HG02571 (cell line): Measurements from ENCODE around the gene SLC15A4.
"Not testable (repeated sequence)": the region's sequence is repeated elsewhere in the genome, so short reads cannot be mapped to it uniquely, and the experiment has no call there.

Experiments used
- ATAC-seq: cut with Tn5 transposase; IDR thresholded peaks from one replicate; pipeline ENCODE4 v1.9.1; 2021; ENCODE audit warnings: mild to moderate bottlenecking, moderate library complexity; ENCODE audit not compliant: unreplicated experiment

SLC15A4 gene

DNA sequence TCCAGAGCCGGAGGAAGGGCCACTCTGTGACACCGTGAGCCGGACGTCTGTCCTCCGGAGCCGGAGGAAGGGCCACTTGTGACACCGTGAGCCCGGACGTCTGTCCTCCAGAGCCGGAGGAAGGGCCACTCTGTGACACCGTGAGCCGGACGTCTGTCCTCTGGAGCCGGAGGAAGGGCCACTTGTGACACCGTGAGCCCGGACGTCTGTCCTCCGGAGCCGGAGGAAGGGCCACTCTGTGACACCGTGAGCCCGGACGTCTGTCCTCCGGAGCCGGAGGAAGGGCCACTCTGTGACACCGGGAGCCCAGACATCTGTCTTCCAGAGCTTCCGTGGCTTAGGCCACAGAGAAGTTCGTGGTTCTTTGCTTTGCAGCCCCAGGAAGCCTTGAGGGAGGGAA is 22.9 kb upstream of the SLC15A4 start:
- not testable (repeated sequence) for ATAC-seq

DNA sequence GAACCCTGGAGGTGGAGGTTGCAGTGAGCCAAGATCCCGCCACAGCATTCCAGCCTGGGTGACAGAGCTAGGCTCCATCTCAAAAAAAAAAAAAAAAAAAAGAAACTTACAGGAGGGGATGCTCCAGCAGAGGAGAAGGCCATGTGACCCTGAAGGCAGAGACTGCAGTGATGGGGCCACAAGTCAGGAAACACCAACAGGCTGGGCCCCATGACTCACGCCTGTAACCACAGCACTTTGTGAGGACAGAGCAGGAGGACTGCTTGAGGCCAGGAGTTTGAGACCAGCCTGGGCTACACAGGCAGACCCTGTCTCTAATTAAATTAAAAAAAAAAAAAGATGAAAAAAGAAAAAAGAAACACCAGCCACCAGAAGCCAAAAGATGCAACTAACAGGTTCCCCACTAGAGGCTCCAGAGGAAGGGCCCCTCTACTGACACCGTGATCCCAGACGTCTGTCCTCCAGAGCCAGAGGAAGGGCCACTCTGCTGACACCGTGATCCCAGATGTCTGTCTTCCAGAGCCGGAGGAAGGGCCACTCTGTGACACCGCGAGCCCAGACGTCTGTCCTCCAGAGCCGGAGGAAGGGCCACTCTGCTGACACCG is 20.4 kb upstream of the SLC15A4 start:
- ATAC-seq = no peak

DNA sequence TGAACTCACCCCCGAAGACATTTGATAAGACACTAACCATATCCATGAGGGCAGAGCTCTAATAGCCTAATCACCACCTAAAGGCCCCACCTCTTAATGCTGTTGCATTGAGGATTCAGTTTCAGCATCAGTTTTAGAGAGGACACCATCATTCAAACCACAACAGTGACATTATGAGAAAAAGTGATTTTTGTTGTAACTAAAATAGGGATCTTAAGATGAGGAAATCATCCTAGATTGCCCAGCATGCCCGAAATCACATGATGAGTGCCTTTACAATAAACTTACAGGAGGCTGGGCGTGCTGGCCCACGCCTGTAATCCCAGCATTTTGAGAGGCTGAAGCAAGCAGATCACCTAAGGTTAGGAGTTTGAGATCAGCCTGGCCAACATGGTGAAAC is 19.8 kb upstream of the SLC15A4 start:
- ATAC-seq = no peak

DNA sequence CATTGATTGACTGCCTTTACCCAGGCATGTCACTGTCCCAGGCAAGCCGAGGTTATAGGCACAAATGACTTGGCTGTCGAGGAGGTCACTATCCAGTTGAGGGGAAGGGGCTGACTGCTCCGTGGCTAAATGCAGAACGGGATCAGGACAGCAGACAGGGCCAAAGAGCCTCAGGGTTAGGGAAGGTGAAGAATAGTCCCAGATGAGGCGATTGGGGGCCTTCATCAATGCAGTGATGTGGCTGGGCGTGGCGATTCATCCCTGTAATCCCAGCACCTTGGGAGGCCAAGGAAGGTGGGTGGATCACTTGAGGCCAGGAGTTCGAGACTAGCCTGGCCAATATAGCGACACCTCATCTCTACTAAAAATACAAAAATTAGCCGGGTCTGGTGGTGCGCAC is 18.8 kb upstream of the SLC15A4 start:
- no peak for ATAC-seq

DNA sequence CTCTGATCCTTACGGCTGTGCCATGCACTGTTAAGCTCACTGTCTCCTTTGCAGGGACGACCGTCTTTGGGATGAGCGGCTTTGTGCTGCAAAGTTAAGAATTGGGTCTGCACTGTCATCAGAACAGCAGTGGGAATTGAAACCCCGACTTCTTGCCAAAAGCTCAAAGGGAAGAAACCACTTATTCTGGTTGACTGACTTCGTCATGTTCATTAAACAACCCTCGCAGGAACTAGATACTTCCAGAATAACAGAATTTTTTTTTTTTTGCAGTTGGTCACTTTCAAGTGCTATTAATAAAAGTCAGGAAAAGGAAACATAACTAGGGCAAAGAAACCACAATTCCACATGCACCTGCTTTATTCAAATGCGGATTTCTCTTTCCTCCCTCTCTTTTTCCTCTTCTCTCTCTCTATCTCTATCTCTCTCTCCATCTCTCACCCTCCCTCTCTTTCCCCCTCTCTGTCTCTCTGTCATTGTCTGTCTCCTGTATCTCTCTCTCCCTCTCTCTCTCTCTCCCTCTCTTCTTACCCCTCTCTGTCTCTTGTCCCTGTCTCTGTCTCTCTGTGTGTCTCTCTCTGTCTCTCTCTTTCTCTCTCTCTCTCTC is 17.2 kb upstream of the SLC15A4 start:
- peak; percentile 44 for ATAC-seq

DNA sequence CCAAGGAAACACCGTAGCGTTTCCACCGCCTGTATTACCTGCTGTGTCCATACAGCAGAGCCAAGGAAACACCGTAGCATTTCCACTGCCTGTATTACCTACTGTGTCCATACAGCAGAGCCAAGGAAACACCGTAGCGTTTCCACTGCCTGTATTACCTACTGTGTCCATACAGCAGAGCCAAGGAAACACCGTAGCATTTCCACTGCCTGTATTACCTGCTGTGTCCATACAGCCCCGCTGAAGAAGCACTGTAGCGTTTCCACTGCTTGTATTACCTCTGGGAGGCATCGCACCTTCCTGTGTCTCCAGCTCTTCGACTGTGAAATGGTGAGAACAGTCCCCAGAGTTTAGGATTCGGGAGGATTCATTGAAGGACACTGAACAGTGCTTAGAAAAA is 16.1 kb upstream of the SLC15A4 start:
- not testable (repeated sequence) for ATAC-seq

DNA sequence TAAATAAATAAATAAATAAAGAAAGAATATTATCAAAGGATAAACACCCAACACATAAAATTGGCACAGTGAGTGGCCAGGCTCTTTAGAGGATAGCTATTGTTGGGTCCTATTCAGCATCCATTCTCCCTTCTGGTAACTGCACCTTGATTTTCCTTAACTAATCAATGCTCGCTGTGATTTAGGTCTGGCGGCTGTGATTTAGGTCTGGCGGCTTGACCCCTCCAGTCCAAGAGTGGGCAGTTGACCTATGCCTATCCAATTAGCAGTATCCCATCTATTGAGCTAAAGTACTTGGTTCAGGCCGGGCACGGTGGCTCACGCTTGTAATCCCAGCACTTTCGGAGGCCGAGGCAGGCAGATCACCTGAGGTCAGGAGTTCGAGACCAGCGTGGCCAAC is 9.7 kb upstream of the SLC15A4 start:
- no peak for ATAC-seq

DNA sequence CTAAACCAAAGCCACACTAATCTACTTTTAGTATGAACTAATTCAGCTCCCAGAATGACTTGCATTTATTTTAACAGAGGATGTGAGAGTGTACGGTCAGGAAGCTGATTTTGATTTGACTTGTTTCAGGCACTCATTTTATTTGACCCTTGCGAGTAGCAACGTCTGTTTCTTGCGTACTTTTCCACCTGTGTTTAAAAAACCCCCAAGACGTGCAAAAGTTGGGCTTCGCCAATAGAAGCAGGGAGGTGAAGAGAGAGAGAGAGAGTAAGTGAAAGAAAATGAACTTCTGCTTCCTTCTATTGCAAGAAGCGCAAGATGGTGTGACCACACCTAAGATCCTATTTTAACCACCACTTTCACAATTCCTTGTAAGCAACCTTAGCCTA is 6.7 kb upstream of the SLC15A4 start:
- ATAC-seq = peak; percentile 33

DNA sequence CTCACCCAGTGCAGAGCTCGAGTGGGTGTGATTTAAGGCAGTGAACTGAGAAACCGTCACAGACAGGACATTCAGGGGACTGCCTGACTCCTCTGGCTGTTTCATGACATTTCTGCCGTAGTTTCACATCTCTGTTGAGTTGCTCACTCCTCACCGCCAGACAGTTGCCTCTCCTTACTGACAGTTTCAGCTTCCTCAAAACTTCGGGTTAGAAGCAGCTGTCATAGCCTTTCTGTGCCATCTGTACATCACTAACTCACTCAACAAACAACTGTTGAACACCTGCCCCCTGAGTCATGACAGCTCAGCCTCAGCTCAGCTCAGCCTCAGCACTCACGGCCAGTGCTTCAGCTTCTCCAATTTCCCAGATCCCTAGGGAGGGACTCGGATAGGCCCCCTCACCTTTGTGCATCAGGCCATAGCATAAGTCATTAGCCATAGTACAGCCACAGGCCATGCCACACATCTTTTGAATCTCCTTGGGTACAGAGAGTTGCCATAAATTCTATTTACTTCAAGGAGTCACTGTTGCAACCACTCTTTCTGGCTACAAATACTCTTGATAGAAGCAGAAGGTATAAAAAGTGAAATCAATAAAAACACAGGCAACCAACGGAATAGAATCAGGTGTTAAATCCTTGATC is 6.2 kb upstream of the SLC15A4 start:
- ATAC-seq = peak; percentile 95

DNA sequence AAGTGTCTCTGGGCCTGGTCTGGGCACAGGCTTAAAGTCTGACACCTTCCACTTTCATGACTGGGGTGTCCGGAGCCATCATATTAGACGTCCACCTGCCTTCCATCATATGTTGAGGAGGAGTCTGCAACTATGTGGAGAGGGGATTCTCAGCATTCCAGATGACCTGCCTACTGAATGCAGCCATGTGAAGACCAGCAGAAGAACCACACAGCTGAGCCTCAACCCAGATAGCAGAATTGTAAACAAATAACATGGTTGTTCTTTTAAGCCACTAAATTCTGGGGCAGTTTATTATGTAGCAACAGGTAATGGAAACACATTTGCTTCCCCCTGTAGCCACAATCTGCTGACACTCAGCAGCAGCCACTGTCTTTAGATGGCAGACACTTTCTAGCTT is 4.0 kb upstream of the SLC15A4 start:
- ATAC-seq = no peak

DNA sequence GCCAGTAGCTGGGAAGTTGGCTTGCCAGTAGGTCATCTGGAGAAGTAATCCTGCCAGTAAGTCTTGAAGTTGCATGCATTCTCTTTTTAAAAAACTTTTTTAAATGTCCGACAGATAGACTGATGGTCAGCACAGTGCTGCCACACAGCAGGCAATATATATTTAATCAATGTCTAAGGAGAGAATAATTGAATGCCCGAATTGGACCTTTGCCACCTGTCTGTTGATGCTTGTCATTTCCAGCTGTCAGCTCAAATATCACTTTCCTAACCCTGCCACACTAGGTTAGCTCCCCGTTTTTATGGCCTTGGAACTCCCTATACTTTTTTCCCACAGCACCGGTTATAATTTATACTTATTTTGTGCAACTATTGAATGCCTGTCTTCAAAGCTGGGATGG is 2.1 kb upstream of the SLC15A4 start:
- no peak for ATAC-seq

DNA sequence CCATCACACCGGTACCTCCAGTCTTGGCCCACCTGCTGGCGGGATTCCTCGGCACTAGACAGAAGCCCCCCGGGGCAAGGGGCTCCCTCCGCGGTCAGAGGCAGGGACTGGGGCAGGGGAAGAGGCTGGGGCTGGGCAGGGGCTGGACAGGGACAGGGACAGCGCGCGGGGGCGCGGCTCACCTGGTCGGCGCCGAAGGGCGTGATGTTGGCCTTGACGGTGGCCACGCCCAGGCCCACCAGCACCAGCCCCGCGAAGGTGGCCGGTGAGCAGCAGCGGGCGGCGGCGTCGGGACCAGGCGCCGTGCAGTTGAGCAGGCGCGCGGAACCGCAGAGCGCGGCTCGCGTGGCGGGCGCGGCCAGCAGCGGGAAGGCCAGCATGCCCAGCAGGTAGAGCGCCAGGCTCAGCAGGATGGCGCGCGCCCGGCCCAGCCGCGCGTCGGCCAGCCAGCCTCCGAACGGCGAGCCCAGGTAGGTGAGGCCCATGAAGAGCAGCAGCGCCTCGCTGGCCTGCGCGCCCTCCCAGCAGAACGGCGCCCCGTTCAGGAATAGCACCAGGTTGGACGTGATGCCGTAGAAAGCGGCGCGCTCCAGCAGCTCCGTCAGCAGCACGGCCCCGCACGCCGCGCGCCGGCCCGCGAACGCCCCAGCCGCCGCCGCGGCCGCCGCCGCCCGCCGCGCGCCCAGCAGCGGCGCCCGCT is 392 bp downstream of the SLC15A4 start:
- peak; percentile 13 for ATAC-seq

DNA sequence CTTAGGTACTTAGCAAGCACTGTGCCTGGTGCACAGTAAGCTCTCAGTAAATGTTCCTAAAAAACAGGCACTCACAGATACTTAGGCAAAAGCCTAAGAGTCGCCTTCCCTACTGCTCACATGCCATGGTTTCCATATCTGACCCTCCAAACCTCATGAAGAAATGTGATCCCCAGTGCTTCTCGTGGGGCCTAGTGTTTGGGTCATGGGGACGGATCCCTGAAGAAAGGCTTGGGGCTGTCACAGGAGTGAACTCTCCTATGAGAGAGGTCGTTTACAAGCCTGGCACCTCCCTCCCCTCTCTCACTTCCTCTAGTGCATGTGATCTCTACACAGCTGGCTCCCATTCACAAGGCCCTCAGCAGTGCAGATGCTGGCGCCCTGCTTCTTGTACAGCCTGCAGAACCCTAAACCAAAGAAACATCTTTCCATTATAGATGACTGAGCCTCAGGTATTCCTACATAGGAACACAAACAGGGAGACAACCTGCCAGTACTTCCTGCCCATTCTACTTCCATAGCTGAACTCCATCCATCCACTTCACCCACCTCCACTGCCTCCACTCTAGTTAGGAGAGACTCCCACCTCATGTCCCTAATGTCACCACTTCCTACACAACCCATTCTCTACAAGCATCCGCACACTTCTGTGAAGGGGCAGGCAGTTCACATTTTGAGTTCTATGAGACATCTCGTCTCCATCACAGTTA is 2.9 kb downstream of the SLC15A4 start:
- ATAC-seq = peak; percentile 53

DNA sequence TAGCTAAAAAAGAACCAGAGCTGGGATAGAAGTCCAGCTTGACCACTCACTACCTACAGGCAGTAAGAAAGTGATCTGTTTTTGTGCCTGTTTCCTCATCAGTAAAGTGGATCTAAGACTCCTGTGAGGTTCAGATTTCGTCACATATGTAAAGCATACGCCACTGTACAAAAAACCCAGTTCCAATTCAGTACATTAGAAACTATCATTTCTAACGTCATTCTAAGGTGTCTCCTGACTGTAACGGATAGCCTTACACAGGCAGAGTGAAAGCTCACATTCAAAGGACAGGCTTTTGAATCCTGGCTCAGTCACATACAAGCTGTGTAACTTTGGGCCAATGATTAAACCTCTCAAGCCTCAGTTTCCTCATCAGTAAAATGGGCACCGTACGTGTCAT is 3.5 kb downstream of the SLC15A4 start:
- no peak for ATAC-seq

DNA sequence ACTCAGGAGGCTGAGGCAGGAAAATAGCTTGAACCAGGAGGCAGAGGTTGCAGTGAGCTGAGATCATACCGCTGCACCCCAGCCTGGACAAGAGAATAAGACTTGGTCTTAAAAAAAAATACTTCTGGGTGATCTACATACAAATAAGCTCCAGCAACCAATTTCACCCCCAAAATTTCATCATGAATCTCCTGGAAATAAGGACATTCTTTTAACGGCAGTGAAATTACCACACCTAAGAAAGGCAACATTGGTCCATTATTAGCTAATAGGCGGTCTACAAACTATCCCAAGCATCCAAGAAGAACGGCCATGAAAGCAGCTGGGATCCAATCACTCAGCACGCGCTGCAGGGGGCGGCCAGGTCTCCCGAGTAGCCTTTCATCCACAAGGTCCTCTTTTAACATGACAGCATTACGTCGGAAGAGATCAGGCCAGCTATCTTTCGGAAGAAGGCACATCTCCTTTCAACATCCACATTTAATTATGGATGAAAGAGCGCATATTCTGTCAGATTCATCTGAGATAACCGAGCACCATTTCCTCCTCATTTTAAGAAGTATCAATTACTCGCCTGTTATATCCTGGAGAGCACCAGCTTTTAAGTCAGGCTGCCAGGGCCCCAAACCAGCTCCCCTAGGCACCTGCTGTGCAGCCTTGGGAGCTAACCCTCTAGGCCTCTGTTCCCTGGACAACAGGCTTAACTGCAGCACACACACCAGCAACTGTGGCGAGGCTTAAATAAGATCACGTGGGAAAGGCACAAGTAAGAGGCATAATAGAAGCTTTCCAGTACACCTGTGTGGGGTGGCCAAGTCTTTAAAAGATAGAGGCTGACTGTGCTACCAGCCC is 4.2 kb downstream of the SLC15A4 start:
- no peak for ATAC-seq

DNA sequence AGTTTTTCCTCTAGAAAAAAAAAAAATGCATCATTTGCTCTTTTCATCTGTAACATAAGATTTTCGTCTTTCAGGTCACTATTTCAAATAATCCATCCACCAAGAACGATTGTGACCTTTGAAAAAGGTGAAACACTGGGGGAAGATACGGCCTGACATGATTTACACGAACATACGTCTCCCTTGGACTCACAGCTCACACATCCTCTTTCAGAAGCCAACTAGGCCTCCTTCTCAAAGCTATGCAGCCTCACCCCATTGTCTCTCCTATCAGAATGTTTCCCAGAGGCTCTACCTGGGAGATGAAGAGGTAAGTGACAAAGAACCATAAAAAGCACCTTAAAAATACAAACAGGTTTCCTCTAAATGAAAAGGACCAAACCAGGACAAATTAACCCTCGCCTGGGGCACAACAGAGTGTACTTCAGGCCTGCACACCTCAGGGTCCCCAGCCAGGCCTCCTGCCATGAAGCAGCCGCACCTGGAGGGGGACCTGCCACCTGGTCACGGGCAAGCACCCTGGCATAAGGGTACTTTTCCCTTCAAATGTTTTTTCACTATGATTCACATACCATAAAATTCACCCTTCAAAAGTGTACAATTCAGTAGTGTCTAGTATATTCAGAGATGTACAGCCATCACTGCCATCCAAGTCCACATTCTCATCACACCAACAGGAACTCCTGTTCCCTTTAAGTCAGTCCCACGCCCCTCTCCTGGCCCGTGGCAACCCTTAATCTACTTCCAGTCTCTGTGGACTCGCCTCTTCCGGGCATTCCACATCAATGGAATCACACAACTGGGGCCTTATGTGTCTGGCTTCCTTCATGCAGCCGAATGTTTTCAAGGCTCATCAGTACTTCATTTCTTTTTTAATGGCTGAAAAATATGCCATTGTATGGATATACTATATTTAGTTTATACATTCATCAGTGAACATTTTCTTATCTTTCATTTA is 5.4 kb downstream of the SLC15A4 start:
- peak; percentile 25 for ATAC-seq

DNA sequence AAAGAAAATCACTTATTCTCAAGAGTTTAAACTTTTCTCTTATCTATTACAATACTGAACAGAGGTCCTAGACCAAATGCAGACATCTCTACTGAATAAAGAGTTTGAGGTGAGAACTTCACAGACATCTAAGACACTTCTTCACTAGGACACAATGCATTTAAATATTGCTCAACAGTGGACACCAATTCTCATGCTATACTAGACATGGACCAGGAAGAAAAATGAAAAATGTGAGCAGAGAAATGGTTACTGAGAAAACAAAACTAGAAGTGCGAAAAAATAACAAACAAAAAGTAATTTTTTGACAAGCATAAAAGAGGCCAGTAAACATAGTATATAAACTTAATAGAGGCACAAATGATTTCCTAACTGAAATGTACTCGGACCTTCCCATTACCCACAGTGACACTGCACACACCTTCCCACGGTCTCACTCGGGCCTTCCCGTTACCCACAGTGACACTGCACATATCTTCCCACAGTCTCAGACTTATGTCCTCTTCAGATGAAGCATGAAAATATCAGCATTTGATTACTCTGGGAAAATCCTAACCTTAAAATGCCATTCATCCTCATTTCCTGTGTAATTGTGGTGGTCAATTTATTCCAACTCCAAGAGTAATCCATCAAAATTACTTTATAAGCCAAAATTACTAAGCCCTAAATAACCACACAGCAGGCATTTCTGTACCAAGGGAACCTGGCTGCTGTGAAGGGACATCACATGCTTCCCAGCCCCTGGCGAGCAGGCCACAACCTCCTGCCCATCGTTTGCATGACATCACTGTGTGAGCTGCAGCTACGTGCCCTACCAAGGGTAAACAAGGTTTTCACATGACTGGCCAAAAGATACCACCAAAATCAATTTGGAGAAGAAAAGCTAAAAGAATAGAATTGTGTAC is 6.4 kb downstream of the SLC15A4 start:
- ATAC-seq = peak; percentile 40

DNA sequence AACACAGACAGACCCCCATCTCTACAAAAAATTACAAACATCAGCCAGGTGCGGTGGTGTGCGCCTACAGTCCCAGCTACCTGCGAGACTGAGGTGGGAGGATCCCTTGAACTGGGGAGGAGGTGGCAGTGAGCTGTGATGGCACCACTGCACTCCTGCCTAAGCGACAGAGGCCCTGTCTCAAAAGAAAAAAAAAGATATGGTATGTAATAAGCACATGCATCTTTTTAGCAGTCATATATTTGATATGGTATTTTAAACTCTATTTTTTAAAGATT is 7.2 kb downstream of the SLC15A4 start:
- ATAC-seq = no peak
